ENCODE data around the gene CD200R1L.

The CD200R1L gene

GRCh38 chr3:112781599-112781998 is 65.1 kb downstream of the CD200R1L start:
- no peak overlapping the region for H3K4me3 ChIP-seq (ENCODE audit: low read length)
- no peak overlapping the region for H3K27ac ChIP-seq (ENCODE audit: low read depth, low read length)
- H3K4me1 ChIP-seq (ENCODE audit: control insufficient read depth, insufficient read depth, low read length), result peaks cover 2% of the 10 kb centered on the region
- no peak overlapping the region for H3K9ac ChIP-seq (ENCODE audit: low read length)
- no peaks in the 10 kb centered on the region for H3K36me3 ChIP-seq (ENCODE audit: control insufficient read depth, insufficient read depth, low read length)
- H3K27me3 ChIP-seq (ENCODE audit: control insufficient read depth, insufficient read depth, low read length), result no peaks in the 10 kb centered on the region

DNA sequence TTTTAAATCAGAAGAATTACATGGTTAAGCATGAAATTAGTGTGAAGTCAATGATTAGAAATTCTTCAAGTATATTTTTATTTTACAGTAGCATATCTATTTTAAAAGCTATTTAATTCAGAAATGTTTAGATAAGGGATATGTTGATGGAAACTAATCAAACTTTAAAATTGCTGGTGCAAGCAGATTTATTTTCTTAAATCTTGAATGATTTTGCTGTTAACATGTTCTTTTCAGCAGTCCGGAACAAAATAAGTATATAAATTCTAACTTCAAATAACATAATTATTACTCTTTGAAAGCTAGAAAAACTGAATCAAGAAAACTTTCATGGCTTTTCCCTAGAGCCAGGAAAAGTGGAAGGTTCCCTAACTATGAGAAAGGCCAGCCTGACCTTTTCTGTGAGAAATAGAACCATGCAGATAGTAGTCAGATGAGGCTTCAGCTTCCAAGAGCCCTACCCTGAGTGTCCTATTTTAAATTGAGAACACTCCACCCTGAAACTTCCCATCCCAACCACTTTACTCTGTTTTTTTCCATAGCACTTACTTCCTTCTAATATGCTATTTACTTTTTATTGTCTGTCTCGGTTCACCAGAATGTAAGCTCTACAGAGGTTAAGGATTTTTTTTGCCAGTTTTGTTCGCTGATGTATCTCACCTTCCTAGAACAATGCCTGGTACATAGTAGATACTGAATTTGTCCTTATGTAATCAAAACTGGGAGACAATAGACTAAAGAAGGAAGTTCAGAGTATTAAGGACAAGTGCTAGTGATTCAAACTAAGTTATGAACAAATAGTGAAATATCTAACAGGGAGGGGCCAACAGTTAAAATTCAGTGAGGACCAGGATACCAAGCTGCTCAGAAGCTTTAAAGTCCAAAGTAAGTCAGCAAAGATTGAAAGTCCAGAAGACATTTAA is 66.8 kb downstream of the CD200R1L start:
- H3K4me3 ChIP-seq (ENCODE audit: low read length), result no peak overlapping the region
- peaks cover 2% of the 10 kb centered on the region for H3K4me1 ChIP-seq (ENCODE audit: control insufficient read depth, insufficient read depth, low read length)
- H3K9ac ChIP-seq (ENCODE audit: low read length), result no peak overlapping the region
- H3K27me3 ChIP-seq (ENCODE audit: control insufficient read depth, insufficient read depth, low read length), result no peaks in the 10 kb centered on the region
- H3K27ac ChIP-seq (ENCODE audit: low read depth, low read length), result peak overlapping the region; percentile 41
- H3K36me3 ChIP-seq (ENCODE audit: control insufficient read depth, insufficient read depth, low read length), result no peaks in the 10 kb centered on the region

DNA sequence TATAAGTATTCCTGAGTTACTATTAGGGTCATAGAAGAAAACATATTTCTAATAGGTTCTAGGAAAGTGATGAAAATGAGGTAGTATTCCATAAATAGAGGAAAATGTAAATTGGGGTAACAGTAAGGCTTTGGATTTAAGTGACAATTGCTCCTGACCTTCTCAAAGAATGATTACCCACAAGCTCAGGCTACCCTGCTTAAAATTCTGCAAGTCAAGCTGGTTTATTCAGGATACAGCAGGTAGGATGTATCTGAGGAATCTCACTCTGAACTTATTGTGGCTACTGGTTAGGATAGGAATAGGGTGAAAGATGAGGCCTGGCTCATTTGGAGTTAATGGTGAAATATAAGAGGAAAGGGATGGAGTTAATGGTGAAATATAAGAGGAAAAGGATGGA is 67.7 kb downstream of the CD200R1L start:
- no peak overlapping the region for H3K27ac ChIP-seq (ENCODE audit: low read depth, low read length)
- H3K36me3 ChIP-seq (ENCODE audit: control insufficient read depth, insufficient read depth, low read length), result no peaks in the 10 kb centered on the region
- H3K27me3 ChIP-seq (ENCODE audit: control insufficient read depth, insufficient read depth, low read length), result no peaks in the 10 kb centered on the region
- H3K4me1 ChIP-seq (ENCODE audit: control insufficient read depth, insufficient read depth, low read length), result peaks cover 2% of the 10 kb centered on the region
- H3K4me3 ChIP-seq (ENCODE audit: low read length), result no peak overlapping the region
- no peak overlapping the region for H3K9ac ChIP-seq (ENCODE audit: low read length)

DNA sequence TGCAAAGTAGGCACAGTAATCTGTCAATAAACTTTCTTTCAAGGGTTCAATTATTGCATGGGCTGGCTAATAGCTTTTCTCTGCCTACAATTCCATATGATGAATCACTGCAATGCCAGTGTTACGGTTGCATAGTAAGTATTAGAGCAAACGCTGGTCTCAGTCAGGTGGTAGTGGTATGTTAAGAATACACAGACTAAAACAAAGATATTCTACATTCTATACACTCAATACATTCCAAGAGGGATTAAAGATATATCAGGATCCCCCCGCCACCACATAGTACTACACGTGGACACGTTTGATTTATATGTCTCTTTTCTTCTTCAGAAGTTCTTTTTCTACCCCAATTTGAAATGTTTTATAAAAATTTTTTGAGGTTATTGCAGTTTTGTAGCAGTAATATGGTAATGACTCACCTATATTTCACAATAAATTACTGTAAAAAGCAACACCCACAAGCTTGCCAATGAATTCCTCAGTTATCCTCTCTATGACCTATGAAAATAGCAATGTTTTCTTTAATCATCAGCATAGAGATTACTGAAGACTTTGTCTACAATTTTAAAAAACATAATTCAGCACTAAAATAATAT is 68.2 kb downstream of the CD200R1L start:
- no peak overlapping the region for H3K9ac ChIP-seq (ENCODE audit: low read length)
- H3K4me3 ChIP-seq (ENCODE audit: low read length), result no peak overlapping the region
- H3K27ac ChIP-seq (ENCODE audit: low read depth, low read length), result no peak overlapping the region
- peaks cover 2% of the 10 kb centered on the region for H3K4me1 ChIP-seq (ENCODE audit: control insufficient read depth, insufficient read depth, low read length)
- H3K36me3 ChIP-seq (ENCODE audit: control insufficient read depth, insufficient read depth, low read length), result no peaks in the 10 kb centered on the region
- no peaks in the 10 kb centered on the region for H3K27me3 ChIP-seq (ENCODE audit: control insufficient read depth, insufficient read depth, low read length)

DNA sequence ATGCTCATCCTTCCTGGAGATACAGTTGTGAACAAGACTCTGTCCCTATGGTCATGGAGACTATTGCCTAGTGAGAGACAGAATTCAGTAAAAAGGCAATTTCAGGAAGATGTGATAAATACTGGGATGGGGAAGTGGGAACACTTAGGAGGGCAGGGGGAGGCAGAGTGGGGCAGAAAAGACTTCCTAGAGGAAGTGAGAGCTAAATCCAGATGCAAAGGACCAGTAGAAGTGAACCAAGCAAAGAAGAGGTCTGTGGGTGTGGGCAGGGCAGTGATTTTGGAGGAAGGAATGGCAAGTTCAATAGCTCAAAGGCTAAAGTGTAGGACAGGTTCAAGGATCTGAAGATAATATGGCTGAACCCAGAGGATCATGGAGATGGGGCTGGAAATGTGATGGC is 68.9 kb downstream of the CD200R1L start:
- peaks cover 2% of the 10 kb centered on the region for H3K4me1 ChIP-seq (ENCODE audit: control insufficient read depth, insufficient read depth, low read length)
- no peak overlapping the region for H3K9ac ChIP-seq (ENCODE audit: low read length)
- no peak overlapping the region for H3K4me3 ChIP-seq (ENCODE audit: low read length)
- no peaks in the 10 kb centered on the region for H3K27me3 ChIP-seq (ENCODE audit: control insufficient read depth, insufficient read depth, low read length)
- H3K36me3 ChIP-seq (ENCODE audit: control insufficient read depth, insufficient read depth, low read length), result no peaks in the 10 kb centered on the region
- no peak overlapping the region for H3K27ac ChIP-seq (ENCODE audit: low read depth, low read length)

- Histone ChIP-seq H3K4me3 (ENCODE audit: low read length) (no peak overlapping the region), H3K27me3 (ENCODE audit: control insufficient read depth, insufficient read depth, low read length) (no peaks in the 10 kb centered on the region), H3K4me1 (ENCODE audit: control insufficient read depth, insufficient read depth, low read length) (peaks cover 6% of the 10 kb centered on the region), H3K9ac (ENCODE audit: low read length) (no peak overlapping the region), H3K36me3 (ENCODE audit: control insufficient read depth, insufficient read depth, low read length) (no peaks in the 10 kb centered on the region), H3K27ac (ENCODE audit: low read depth, low read length) (no peak overlapping the region)
Measured at GRCh38 chr3:112776836-112777235, 69.8 kb downstream of the CD200R1L start.

DNA sequence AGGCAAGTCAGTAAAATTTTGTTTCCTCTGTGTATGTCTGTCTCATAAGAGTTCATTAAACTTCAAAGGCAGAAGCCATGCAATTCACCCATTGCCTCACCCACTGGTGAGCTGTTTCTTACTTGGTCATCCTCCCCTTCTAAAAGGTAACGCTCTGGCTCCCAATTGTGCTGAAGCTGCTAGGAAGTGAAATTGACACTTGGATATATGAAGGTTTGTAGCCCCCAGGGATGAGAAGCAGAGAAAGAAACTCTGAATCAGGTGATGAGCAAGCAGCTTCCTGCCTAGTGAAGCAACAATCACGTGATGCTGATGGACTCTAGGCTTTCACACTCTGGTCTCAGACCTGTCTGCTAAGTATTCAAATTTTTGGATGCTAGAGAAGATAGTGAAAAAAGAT is 70.7 kb downstream of the CD200R1L start:
- Histone ChIP-seq H3K4me3 (ENCODE audit: low read length) (no peak overlapping the region), H3K27me3 (ENCODE audit: control insufficient read depth, insufficient read depth, low read length) (no peaks in the 10 kb centered on the region), H3K27ac (ENCODE audit: low read depth, low read length) (no peak overlapping the region), H3K36me3 (ENCODE audit: control insufficient read depth, insufficient read depth, low read length) (no peaks in the 10 kb centered on the region), H3K4me1 (ENCODE audit: control insufficient read depth, insufficient read depth, low read length) (peaks cover 6% of the 10 kb centered on the region), H3K9ac (ENCODE audit: low read length) (no peak overlapping the region)

DNA sequence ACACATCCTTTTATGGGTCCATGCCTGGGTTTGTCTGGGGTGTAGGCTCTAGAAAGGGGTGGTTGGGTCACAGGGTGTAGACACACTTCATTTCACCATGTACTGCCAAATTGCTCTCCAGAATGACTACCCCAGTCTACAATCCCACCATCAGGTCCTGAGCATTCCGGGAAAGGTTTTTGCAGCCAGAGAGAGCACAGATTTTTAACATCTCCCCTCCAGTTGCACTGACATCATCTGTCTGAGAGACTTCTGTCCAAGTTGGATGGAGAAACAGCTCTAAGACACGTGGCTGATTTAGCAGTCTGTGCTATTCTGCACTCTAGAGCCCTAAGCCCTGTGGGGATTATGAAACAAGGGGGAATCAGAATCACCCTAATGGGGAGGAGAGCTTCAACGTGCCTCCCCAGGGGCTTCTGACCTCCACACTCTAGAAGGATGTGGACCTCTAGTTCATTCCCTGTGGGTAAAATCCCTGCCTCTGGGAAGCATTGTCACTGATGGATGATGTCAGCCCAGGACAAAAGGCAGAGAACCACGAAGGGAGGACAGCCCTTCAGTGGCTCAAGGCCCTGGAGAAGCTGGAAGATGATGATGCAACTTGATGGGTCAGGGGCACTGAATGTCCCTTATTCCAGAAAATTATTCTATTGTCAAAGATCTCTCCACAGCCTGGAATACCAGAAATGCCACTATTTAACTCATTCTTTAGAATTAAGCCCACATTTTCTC is 71.5 kb downstream of the CD200R1L start:
- no peak overlapping the region for H3K4me3 ChIP-seq (ENCODE audit: low read length)
- no peaks in the 10 kb centered on the region for H3K27me3 ChIP-seq (ENCODE audit: control insufficient read depth, insufficient read depth, low read length)
- no peak overlapping the region for H3K9ac ChIP-seq (ENCODE audit: low read length)
- peaks cover 6% of the 10 kb centered on the region for H3K4me1 ChIP-seq (ENCODE audit: control insufficient read depth, insufficient read depth, low read length)
- H3K36me3 ChIP-seq (ENCODE audit: control insufficient read depth, insufficient read depth, low read length), result no peaks in the 10 kb centered on the region
- H3K27ac ChIP-seq (ENCODE audit: low read depth, low read length), result no peak overlapping the region

GRCh38 chr3:112774293-112774926 is 72.3 kb downstream of the CD200R1L start:
- Histone ChIP-seq H3K9ac (ENCODE audit: low read length) (no peak overlapping the region), H3K27me3 (ENCODE audit: control insufficient read depth, insufficient read depth, low read length) (no peaks in the 10 kb centered on the region), H3K4me3 (ENCODE audit: low read length) (no peak overlapping the region), H3K36me3 (ENCODE audit: control insufficient read depth, insufficient read depth, low read length) (no peaks in the 10 kb centered on the region), H3K27ac (ENCODE audit: low read depth, low read length) (no peak overlapping the region), H3K4me1 (ENCODE audit: control insufficient read depth, insufficient read depth, low read length) (peaks cover 6% of the 10 kb centered on the region)

DNA sequence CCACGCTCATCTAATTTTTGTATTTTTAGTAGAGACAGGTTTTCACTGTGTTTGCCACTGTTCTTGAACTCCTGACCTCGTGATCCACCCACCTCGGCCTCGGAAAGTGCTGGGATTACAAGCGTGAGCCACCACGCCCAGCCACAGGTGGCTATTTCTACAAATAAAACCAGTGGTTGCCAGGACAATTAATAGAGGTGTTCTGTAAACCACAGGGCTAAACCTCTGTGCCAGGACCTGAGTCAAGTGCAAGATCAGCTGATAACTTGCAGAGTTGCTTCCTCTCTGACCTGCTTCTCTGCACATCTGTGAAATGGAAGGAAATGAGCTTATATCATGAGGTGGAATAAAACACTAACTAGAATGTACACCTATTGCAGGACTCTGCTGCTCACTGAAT is 72.8 kb downstream of the CD200R1L start:
- no peak overlapping the region for H3K27ac ChIP-seq (ENCODE audit: low read depth, low read length)
- H3K36me3 ChIP-seq (ENCODE audit: control insufficient read depth, insufficient read depth, low read length), result no peaks in the 10 kb centered on the region
- no peaks in the 10 kb centered on the region for H3K27me3 ChIP-seq (ENCODE audit: control insufficient read depth, insufficient read depth, low read length)
- no peak overlapping the region for H3K9ac ChIP-seq (ENCODE audit: low read length)
- peaks cover 3% of the 10 kb centered on the region for H3K4me1 ChIP-seq (ENCODE audit: control insufficient read depth, insufficient read depth, low read length)
- H3K4me3 ChIP-seq (ENCODE audit: low read length), result no peak overlapping the region

GRCh38 chr3:112770951-112771350 is 75.7 kb downstream of the CD200R1L start:
- H3K4me3 ChIP-seq (ENCODE audit: low read length), result no peak overlapping the region
- no peak overlapping the region for H3K9ac ChIP-seq (ENCODE audit: low read length)
- H3K27ac ChIP-seq (ENCODE audit: low read depth, low read length), result no peak overlapping the region
- peaks cover 3% of the 10 kb centered on the region for H3K4me1 ChIP-seq (ENCODE audit: control insufficient read depth, insufficient read depth, low read length)
- no peaks in the 10 kb centered on the region for H3K36me3 ChIP-seq (ENCODE audit: control insufficient read depth, insufficient read depth, low read length)
- H3K27me3 ChIP-seq (ENCODE audit: control insufficient read depth, insufficient read depth, low read length), result no peaks in the 10 kb centered on the region

DNA sequence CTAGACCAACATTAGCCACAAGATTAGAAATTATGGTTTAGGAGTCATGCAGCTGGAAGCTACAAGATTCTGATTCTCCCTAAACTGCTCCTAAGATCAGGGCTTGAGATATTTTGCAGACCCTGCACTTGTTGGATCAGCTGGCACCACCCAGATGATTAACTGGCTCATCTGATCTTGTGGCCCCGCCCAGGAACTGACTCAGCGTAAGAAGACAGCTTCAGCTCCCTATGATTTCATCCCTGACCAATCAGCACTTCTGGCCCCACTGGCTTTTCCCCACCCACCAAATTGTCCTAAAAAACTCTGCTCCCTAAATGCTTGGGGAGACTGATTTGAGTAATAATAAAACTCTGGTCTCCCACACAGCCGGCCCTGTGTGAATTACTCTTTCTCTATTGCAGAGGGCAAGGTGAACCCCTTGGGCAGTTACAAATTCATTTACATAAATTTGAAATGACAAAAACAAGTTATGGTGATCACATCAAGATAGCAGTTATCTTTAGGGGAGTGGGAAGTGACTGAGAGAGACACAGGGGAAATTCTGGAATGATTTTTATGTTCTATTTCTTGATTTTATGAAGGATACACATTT is 76.5 kb downstream of the CD200R1L start:
- Histone ChIP-seq H3K9ac (ENCODE audit: low read length) (no peak overlapping the region), H3K4me1 (ENCODE audit: control insufficient read depth, insufficient read depth, low read length) (peaks cover 3% of the 10 kb centered on the region), H3K27me3 (ENCODE audit: control insufficient read depth, insufficient read depth, low read length) (no peaks in the 10 kb centered on the region), H3K4me3 (ENCODE audit: low read length) (no peak overlapping the region), H3K27ac (ENCODE audit: low read depth, low read length) (no peak overlapping the region), H3K36me3 (ENCODE audit: control insufficient read depth, insufficient read depth, low read length) (no peaks in the 10 kb centered on the region)

All from rectal smooth muscle tissue (tissue), 1 donor.